A549 (cell line): ENCODE measurements around the gene DCX. TPM values are rescaled to one million over a fixed set of nuclear protein-coding genes. Genes with fewer than 3 reads are reported as not detected.

Source experiments
- ATAC-seq, 2 experiments: fragments of 200-7000 bp in 1 of 2; fragments of >200 bp in 1 of 2; cut with Nextera tagmentation in 1 of 2; cut with Tn5 transposase in 1 of 2; 3 replicates each; pipeline versions ENCODE4 v1.8.0 to v1.9.1; 2018 to 2020; ENCODE audit warnings: mild to moderate bottlenecking in 1 of 2, moderate library complexity in 1 of 2
- CTCF ChIA-PET: fragments of 300-600 bp; sonication (Branson Sonifier 250); formaldehyde crosslinking; extraction: SDS; loops from one replicate; lab custom pipeline; 2021; ENCODE audit warnings: antibody characterized with exemption, inconsistent platforms; lab: Yijun Ruan, JAX
- POLR2A ChIA-PET: fragments of 350-600 bp; formaldehyde crosslinking; extraction: SDS; loops from one replicate; lab custom pipeline; 2021; ENCODE audit warnings: antibody characterized with exemption, inconsistent platforms; lab: Yijun Ruan, JAX
- DNase-seq, 2 experiments: peaks; one replicate each; pipeline versions ENCODE4 v3.0.0 to v3.0.0-alpha.2; 2011 to 2016; ENCODE audit warnings: low read depth in 1 of 2, low spot score in 1 of 2
- FAIRE-seq: peaks from 2 replicates; lab custom pipeline; 2011; peaks lifted over from hg19 to GRCh38; lab: Jason Lieb, UNC
- H3K27ac ChIP-seq, 2 experiments: fragments of >200 bp; sonication (Bioruptor Twin); formaldehyde crosslinking; 3 replicates each; pipeline ENCODE4 v1.5.1; 2016 to 2017
- H3K4me1 ChIP-seq: fragments of >200 bp; sonication (Bioruptor Twin); formaldehyde crosslinking; 3 replicates; pipeline ENCODE4 v1.6.1; 2016
- H3K4me2 ChIP-seq: fragments of >200 bp; sonication (Bioruptor Twin); formaldehyde crosslinking; 3 replicates; pipeline ENCODE4 v1.6.1; 2016
- H3K4me3 ChIP-seq: fragments of >200 bp; sonication (Bioruptor Twin); formaldehyde crosslinking; 3 replicates; pipeline ENCODE4 v1.5.1; 2016
- H3K9me3 ChIP-seq: fragments of >200 bp; sonication (Bioruptor Twin); formaldehyde crosslinking; 3 replicates; pipeline ENCODE4 v1.6.1; 2016
- ATOH8 ChIP-seq: fragments of 250-450 bp; sonication (Bioruptor Pico); IDR thresholded peaks from 2 replicates; pipeline ENCODE4 v1.5.0; 2020; ENCODE audit warnings: low read depth, mild to moderate bottlenecking, moderate library complexity
- BCL3 ChIP-seq: fragments of >200 bp; sonication (Bioruptor Twin); formaldehyde crosslinking; IDR thresholded peaks from 3 replicates; pipeline ENCODE4 v1.6.1; 2016
- CEBPB ChIP-seq, 2 experiments: fragments of >200 bp in 1 of 2; sonication (Bioruptor Twin) in 1 of 2; formaldehyde crosslinking in 1 of 2; IDR thresholded peaks; 2 replicates each; pipeline ENCODE4 v1.6.1; 2012 to 2016
- CHD2 ChIP-seq: fragments of 150-350 bp; IDR thresholded peaks from 2 replicates; pipeline ENCODE4 v1.6.1; 2014; ENCODE audit warnings: low read length; ENCODE audit not compliant: partially characterized antibody
- CHD4 ChIP-seq: fragments of 200-600 bp; sonication (generic); IDR thresholded peaks from 2 replicates; pipeline ENCODE4 v1.6.1; 2016; ENCODE audit warnings: antibody characterized with exemption, mild to moderate bottlenecking, borderline replicate concordance
- FOXS1 ChIP-seq: fragments of 250-450 bp; sonication (Bioruptor Pico); IDR thresholded peaks from 2 replicates; pipeline ENCODE4 v1.5.0; 2020; ENCODE audit warnings: mild to moderate bottlenecking, moderate library complexity
- GATA3 ChIP-seq: IDR thresholded peaks from 2 replicates; pipeline ENCODE4 v1.6.1; 2012; ENCODE audit warnings: borderline replicate concordance
- HOXA7 ChIP-seq: fragments of 250-450 bp; sonication (Bioruptor Pico); IDR thresholded peaks from 2 replicates; pipeline ENCODE4 v1.5.0; 2020; ENCODE audit warnings: mild to moderate bottlenecking, moderate library complexity
- MAFK ChIP-seq: fragments of 450-650 bp; IDR thresholded peaks from 2 replicates; pipeline ENCODE4 v1.6.1; 2014; ENCODE audit not compliant: partially characterized antibody
- MAZ ChIP-seq: fragments of 150-350 bp; IDR thresholded peaks from 2 replicates; pipeline ENCODE4 v1.6.1; 2014; ENCODE audit warnings: antibody characterized with exemption, low read depth, low read length, borderline replicate concordance
- NR3C1 ChIP-seq: fragments of >200 bp; sonication (Bioruptor Twin); formaldehyde crosslinking; IDR thresholded peaks from 3 replicates; pipeline ENCODE4 v1.6.1; 2017
- PBX3 ChIP-seq: IDR thresholded peaks from 2 replicates; pipeline ENCODE4 v1.6.1; 2012
- PHF8 ChIP-seq: fragments of 200-600 bp; sonication (generic); IDR thresholded peaks from 2 replicates; pipeline ENCODE4 v1.6.1; 2016; ENCODE audit warnings: low read depth, mild to moderate bottlenecking, antibody characterized with exemption, moderate library complexity, borderline replicate concordance
- RAD21 ChIP-seq, 2 experiments: fragments of >200 bp in 1 of 2; sonication (Bioruptor Twin) in 1 of 2; formaldehyde crosslinking in 1 of 2; IDR thresholded peaks in 1 of 2; conservative IDR thresholded peaks in 1 of 2; 2 replicates in 1 of 2; 3 replicates in 1 of 2; pipeline ENCODE4 v1.6.1; 2012 to 2018; ENCODE audit warnings: inconsistent platforms in 1 of 2
- RFX5 ChIP-seq: fragments of 450-650 bp; IDR thresholded peaks from 2 replicates; pipeline ENCODE4 v1.7.1; 2014; ENCODE audit warnings: antibody characterized with exemption, mild to moderate bottlenecking, moderate library complexity
- SMC3 ChIP-seq: fragments of >200 bp; sonication (Bioruptor Twin); formaldehyde crosslinking; IDR thresholded peaks from 3 replicates; pipeline ENCODE4 v1.6.1; 2018; ENCODE audit warnings: inconsistent platforms
- ZSCAN20 ChIP-seq: fragments of 250-450 bp; sonication (Bioruptor Pico); IDR thresholded peaks from 2 replicates; pipeline ENCODE4 v1.8.0; 2022; ENCODE audit warnings: mild to moderate bottlenecking, moderate library complexity
- whole genome bisulfite sequencing: methylation state at CpG from one replicate; pipeline ENCODE4 v1.1.6; 2017; ENCODE audit errors: missing lambda C conversion rate; 5-methylcytosine and 5-hydroxymethylcytosine counted together
- polyA plus RNA-seq, 4 experiments: library from polyadenylated mRNA; depleted of rRNA in 3 of 4; stranded (reverse); fragments of >200 nt; fragmentation: RNase III in 1 of 4; extraction: RNeasy Plus Mini Kit Qiagen cat#74134 plus additional on column Dnase treatment in 1 of 4; gene quantifications; 2 replicates in 3 of 4; 3 replicates in 1 of 4; pipeline ENCODE4 v1.2.3, GENCODE V29; 2011 to 2017
- TF ChIP-seq, protein P1 (sequence below): fragments of >200 bp; sonication (Bioruptor Twin); formaldehyde crosslinking; IDR thresholded peaks from 2 replicates; pipeline ENCODE4 v1.6.1; 2016
- TF ChIP-seq, protein P2 (sequence below): IDR thresholded peaks from 2 replicates; pipeline ENCODE4 v1.6.1; 2012
- TF ChIP-seq, protein P3 (sequence below): fragments of >200 bp; sonication (Bioruptor Twin); formaldehyde crosslinking; IDR thresholded peaks from 3 replicates; pipeline ENCODE4 v1.5.1; 2016

Gene DCX
- polyA plus RNA-seq, 2 of the 4 experiments (the other 2 are of a cell fraction) = not detected

DNA sequence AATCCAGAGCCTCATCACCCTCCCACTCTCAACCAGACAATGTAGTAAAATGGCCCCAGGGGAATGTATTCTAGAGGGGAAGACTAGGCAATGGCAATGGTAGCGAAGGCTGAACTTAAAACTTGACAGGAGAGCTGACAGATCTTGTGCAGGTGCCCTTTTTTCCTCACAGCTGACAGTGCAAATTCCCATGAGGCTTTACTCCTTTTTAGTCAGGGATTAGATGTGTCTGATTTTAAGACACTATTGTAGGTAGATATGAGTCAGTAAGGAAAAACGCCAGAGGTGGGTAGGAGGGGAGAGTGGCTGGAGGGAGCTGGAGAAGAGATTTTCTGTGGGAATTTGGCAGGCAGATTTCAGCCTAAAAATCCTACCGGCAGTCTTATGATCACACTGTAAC is 152.4 kb downstream of the DCX start (continued):
- TF ChIP-seq PBX3 = no peak
- TF ChIP-seq CHD4 = no peak
- TF ChIP-seq CHD2 = no peak
- TF ChIP-seq FOXS1 (CRISPR knock-in tag) = no peak
- TF ChIP-seq RFX5 = no peak
- TF ChIP-seq CEBPB (IDR thresholded peaks at IDR 0.05) = no peak

- ATAC-seq = no peak
- TF ChIP-seq GATA3 (no peak), NR3C1 (no peak), CHD2 (no peak), FOXS1 (CRISPR knock-in tag) (no peak), ATOH8 (CRISPR knock-in tag) (no peak), HOXA7 (no peak), ZSCAN20 (CRISPR knock-in tag) (no peak), BCL3 (no peak)
- TF ChIP-seq, protein P1, sequence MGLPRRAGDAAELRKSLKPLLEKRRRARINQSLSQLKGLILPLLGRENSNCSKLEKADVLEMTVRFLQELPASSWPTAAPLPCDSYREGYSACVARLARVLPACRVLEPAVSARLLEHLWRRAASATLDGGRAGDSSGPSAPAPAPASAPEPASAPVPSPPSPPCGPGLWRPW = no peak
- TF ChIP-seq, all 56 proteins: peak for 0
- DNase-seq = no peak
- Histone ChIP-seq H3K27ac (no peak overlapping the region), H3K4me3 (no peak overlapping the region), H3K9me3 (no peaks in the 10 kb centered on the region), H3K4me2 (no peak overlapping the region), H3K4me1 (no peaks in the 10 kb centered on the region)
- ChIA-PET POLR2A (no interaction called here), CTCF (interaction anchor here (1.2 to 2.0 kb wide), 2 partner anchors 13 to 188 kb away, joined by 4 to 7 read pairs; no protein-coding TSS in a partner anchor)
- FAIRE-seq = no peak
- 2% methylated on average over 3 of the region's 3 CpGs for WGBS
Measured at GRCh38 chrX:111257733-111258132, 154.3 kb downstream of the DCX start.

- no peak for ATAC-seq
- 35% methylated on average over 7 of the region's 7 CpGs for WGBS
- peak; percentile 93 for FAIRE-seq
- TF ChIP-seq PHF8 (no peak), MAFK (peak; percentile 72)
- TF ChIP-seq, all 56 proteins: peak for 1
- ChIA-PET POLR2A (no interaction called here), CTCF (no interaction called here)
- H3K27ac ChIP-seq = no peak overlapping the region
- DNase-seq = no peak
- H3K4me1 ChIP-seq = no peaks in the 10 kb centered on the region
- H3K4me2 ChIP-seq = no peak overlapping the region
- H3K9me3 ChIP-seq = no peaks in the 10 kb centered on the region
- no peak overlapping the region for H3K4me3 ChIP-seq
Measured at GRCh38 chrX:111254896-111255693, 156.9 kb downstream of the DCX start.

DNA sequence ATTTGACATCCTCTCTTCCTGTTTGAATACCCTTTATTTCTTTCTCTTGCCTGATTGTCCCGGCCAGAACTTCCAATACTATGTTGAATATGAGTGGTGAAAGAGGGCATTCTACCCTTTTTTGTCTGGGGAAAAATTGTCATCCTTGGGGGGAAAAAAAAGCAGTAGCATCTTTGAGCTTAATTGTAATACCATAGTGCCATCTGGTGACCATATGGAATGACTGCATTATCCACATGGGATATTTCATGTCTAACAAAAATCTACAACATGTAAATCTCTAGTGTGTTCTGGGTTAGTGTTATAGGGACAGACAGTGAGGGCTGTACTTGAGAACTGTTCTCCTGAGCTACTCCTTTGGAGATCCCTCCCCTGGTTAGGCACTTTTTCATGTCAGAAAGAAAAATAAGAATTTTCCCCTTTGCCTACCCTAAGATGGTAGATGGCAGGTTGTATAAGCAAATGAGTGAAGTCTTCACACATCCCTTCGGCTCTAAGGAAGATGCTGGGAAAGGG is 167.7 kb downstream of the DCX start:
- no peak for ATAC-seq
- TF ChIP-seq RAD21 (conservative IDR thresholded peaks at IDR 0.05 in 1 of 2, IDR thresholded peaks at IDR 0.05 in 1 of 2) (peak; percentile 58 to 62), SMC3 (peak; percentile 37; the same call in 2 of the 3 replicates), MAZ (no peak)
- TF ChIP-seq, protein P2, sequence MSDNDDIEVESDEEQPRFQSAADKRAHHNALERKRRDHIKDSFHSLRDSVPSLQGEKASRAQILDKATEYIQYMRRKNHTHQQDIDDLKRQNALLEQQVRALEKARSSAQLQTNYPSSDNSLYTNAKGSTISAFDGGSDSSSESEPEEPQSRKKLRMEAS = no peak
- TF ChIP-seq, protein P3, sequence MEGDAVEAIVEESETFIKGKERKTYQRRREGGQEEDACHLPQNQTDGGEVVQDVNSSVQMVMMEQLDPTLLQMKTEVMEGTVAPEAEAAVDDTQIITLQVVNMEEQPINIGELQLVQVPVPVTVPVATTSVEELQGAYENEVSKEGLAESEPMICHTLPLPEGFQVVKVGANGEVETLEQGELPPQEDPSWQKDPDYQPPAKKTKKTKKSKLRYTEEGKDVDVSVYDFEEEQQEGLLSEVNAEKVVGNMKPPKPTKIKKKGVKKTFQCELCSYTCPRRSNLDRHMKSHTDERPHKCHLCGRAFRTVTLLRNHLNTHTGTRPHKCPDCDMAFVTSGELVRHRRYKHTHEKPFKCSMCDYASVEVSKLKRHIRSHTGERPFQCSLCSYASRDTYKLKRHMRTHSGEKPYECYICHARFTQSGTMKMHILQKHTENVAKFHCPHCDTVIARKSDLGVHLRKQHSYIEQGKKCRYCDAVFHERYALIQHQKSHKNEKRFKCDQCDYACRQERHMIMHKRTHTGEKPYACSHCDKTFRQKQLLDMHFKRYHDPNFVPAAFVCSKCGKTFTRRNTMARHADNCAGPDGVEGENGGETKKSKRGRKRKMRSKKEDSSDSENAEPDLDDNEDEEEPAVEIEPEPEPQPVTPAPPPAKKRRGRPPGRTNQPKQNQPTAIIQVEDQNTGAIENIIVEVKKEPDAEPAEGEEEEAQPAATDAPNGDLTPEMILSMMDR = peak; percentile 50
- H3K27ac ChIP-seq = no peak overlapping the region
- no peak overlapping the region for H3K4me3 ChIP-seq
- ChIA-PET CTCF (interaction anchor here (0.6 to 1.9 kb wide), 20 partner anchors 10 to 826 kb away, joined by 3 to 12 read pairs (median 4); partner anchors contain the start of gene PAK3), POLR2A (no interaction called here)
- no peak for FAIRE-seq
- 6% methylated on average over 2 of the region's 2 CpGs for WGBS
- no peaks in the 10 kb centered on the region for H3K9me3 ChIP-seq
- DNase-seq = peak; percentile 8 to 12
- H3K4me2 ChIP-seq = no peak overlapping the region
- H3K4me1 ChIP-seq = no peaks in the 10 kb centered on the region
